HepG2 (cell line): ENCODE data around the gene THRAP3.

Source experiments
- CTCF ChIP-seq: sonication (generic); formaldehyde crosslinking; IDR thresholded peaks from 2 replicates; pipeline ENCODE4 v1.5.0; 2020; ENCODE audit warnings: mild to moderate bottlenecking, missing genetic modification reagents, moderate library complexity
- ETV6 ChIP-seq: sonication (generic); formaldehyde crosslinking; conservative IDR thresholded peaks from 2 replicates; pipeline ENCODE4 v1.4.0; 2020; ENCODE audit warnings: missing genetic modification reagents
- HNRNPK ChIP-seq: fragments of 200-400 bp; formaldehyde crosslinking; IDR thresholded peaks from 2 replicates; pipeline ENCODE4 v1.6.1; 2018; ENCODE audit warnings: low read length, low read depth, moderate library complexity, mild to moderate bottlenecking; ENCODE audit not compliant: poor library complexity, severe bottlenecking
- NFE2L2 ChIP-seq: fragments of 150-350 bp; IDR thresholded peaks from 2 replicates; pipeline ENCODE4 v1.6.1; 2014; ENCODE audit warnings: low read length
- STAG1 ChIP-seq: sonication (generic); formaldehyde crosslinking; IDR thresholded peaks from 2 replicates; pipeline ENCODE4 v1.4.0; 2020; ENCODE audit warnings: missing genetic modification reagents
- TAF1 ChIP-seq: sonication (generic); formaldehyde crosslinking; IDR thresholded peaks from 2 replicates; pipeline ENCODE4 v1.4.0; 2020; ENCODE audit warnings: missing genetic modification reagents
- TAF15 ChIP-seq: fragments of 200-400 bp; formaldehyde crosslinking; IDR thresholded peaks from one replicate; pipeline ENCODE4 v1.6.1; 2018; ENCODE audit warnings: mild to moderate bottlenecking, low read depth, low read length; ENCODE audit not compliant: poor library complexity, severe bottlenecking
- TRIM24 ChIP-seq: sonication (generic); formaldehyde crosslinking; IDR thresholded peaks from 2 replicates; pipeline ENCODE4 v1.8.0; 2022; ENCODE audit warnings: mild to moderate bottlenecking, missing genetic modification reagents
- ZFP36 ChIP-seq: fragments of 150-350 bp; IDR thresholded peaks from 2 replicates; pipeline ENCODE4 v1.6.1; 2018; ENCODE audit warnings: borderline replicate concordance, low read length, low read depth; ENCODE audit not compliant: partially characterized antibody
- ZNF501 ChIP-seq: sonication (generic); formaldehyde crosslinking; IDR thresholded peaks from 2 replicates; pipeline ENCODE4 v1.5.1; 2020; ENCODE audit warnings: mild to moderate bottlenecking, moderate library complexity, missing genetic modification reagents
- ZNF552 ChIP-seq: sonication (generic); formaldehyde crosslinking; IDR thresholded peaks from 2 replicates; pipeline ENCODE4 v1.9.0; 2022; ENCODE audit warnings: missing genetic modification reagents, mild to moderate bottlenecking, borderline replicate concordance
- ZNF569 ChIP-seq: sonication (generic); formaldehyde crosslinking; IDR thresholded peaks from 2 replicates; pipeline ENCODE4 v1.5.0; 2020; ENCODE audit warnings: mild to moderate bottlenecking, missing genetic modification reagents, moderate library complexity, borderline replicate concordance
- ZNF614 ChIP-seq: IDR thresholded peaks from 2 replicates; pipeline ENCODE4 v1.6.1; 2018; ENCODE audit warnings: missing biosample characterization, missing genetic modification reagents, inconsistent platforms, borderline replicate concordance

DNA sequence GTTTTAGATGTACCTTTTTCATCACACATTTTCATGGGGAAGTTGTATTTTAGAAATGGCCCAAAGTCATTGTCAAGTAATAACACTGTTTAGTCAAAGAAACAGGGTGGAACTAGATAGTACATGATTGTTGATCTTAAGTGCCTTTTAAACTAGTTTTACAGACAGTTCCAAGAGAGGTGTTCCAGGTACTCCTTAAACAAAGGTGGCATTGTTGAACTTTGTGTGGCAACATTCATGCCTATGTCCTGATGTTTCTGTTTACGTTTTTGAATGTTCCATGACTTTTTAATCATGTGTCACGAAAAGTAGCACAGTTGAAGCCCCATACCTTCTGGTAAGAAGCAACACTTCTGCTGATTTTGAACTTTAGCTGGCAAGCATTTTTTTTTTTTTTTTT lies 72.8 kb downstream of the THRAP3 start:
- TF ChIP-seq CTCF (CRISPR knock-in tag) = no peak
- TF ChIP-seq ZFP36 = no peak
- TF ChIP-seq ZNF501 (CRISPR knock-in tag) = no peak
- no peak for TF ChIP-seq TAF15
- TF ChIP-seq TRIM24 (CRISPR knock-in tag) = no peak
- TF ChIP-seq ZNF569 (CRISPR knock-in tag) = no peak
- TF ChIP-seq TAF1 (CRISPR knock-in tag) = no peak
- no peak for TF ChIP-seq ZNF614 (CRISPR knock-in tag)
- TF ChIP-seq STAG1 (CRISPR knock-in tag) = no peak
- no peak for TF ChIP-seq ZNF552 (CRISPR knock-in tag)
- TF ChIP-seq HNRNPK = no peak
- no peak for TF ChIP-seq NFE2L2
- TF ChIP-seq ETV6 (CRISPR knock-in tag) = no peak
